ENCODE measurements around the gene CDH23.

Gene CDH23

DNA sequence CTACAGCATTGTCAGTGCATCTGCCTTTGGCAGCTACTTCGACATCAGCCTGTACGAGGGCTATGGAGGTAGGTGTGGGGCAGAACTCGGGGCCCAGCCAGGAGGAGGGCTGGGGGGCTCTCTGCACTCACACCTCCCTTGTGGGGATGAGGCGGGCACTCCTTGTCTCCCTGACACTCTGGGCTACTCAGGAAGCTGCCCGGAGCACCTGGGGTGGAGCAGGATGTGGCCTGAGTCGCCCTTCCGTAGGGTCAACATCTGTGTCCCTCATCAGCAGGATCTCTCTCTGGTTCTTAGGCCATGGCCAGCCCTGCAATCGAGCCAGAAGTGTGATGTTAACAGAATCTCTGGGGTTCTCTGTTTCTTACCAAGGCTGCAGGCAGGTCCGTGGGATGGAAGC, 282.7 kb downstream of the CDH23 start:
- in situ Hi-C loops (cut with HindIII; ENCODE audit: low sequenced_read_pairs): no loop called here

DNA sequence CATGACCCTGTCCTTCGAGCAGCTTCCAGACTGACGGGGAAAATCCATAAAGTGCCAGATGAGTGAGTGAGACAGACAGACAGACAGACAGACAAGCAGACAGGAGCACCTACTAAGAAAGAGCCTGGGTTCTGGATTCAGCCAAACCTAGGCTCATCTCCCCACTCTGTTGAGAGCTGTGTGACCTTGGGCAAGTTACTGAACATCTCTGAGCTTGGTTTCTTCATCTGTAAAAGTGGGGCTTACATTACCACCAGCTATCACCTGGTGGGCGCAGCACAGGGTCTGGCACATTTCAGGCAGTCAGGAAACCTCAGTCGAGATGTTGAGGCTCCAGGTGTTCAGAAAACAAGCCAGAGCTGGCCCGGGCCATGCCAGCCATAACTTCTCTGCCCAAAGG, 285.3 kb downstream of the CDH23 start:
- no peak for DNase-seq (ENCODE audit: low read depth)
- no peak overlapping the region for H3K4me3 ChIP-seq (ENCODE audit: low read depth, low read length)
- in situ Hi-C loops (cut with HindIII; ENCODE audit: low sequenced_read_pairs): no loop called here
- TF ChIP-seq, protein P1, sequence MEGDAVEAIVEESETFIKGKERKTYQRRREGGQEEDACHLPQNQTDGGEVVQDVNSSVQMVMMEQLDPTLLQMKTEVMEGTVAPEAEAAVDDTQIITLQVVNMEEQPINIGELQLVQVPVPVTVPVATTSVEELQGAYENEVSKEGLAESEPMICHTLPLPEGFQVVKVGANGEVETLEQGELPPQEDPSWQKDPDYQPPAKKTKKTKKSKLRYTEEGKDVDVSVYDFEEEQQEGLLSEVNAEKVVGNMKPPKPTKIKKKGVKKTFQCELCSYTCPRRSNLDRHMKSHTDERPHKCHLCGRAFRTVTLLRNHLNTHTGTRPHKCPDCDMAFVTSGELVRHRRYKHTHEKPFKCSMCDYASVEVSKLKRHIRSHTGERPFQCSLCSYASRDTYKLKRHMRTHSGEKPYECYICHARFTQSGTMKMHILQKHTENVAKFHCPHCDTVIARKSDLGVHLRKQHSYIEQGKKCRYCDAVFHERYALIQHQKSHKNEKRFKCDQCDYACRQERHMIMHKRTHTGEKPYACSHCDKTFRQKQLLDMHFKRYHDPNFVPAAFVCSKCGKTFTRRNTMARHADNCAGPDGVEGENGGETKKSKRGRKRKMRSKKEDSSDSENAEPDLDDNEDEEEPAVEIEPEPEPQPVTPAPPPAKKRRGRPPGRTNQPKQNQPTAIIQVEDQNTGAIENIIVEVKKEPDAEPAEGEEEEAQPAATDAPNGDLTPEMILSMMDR (IDR thresholded peaks at IDR 0.05; ENCODE audit: low read depth, low read length, missing control alignments): no peak

More for the DNA sequence above, 282.7 kb downstream of the CDH23 start:
- no peak for DNase-seq (ENCODE audit: low read depth)
- H3K4me3 ChIP-seq (ENCODE audit: low read depth, low read length): no peak overlapping the region
- TF ChIP-seq, protein P1 (IDR thresholded peaks at IDR 0.05; ENCODE audit: low read depth, low read length, missing control alignments): no peak

DNA sequence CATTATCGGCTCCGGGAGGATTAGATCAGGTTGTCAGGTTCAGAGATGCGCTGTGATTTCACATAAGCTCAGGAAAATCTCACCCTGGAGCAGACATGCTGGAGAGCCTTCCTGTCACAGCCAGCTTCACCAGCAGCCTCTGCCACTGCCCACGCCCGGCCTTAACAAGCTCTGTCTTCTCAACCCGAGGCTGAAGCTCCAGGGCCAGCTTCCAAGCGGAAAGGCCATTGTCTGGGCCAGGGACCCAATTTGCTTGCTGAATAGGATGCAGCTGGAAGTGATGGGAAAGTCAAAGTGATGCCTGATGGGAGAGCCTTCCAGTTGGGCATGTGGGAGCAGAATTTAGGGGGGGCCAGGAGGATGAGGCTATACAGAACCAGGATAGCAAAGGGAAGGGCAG, 286.6 kb downstream of the CDH23 start:
- TF ChIP-seq, protein P1 (IDR thresholded peaks at IDR 0.05; ENCODE audit: low read depth, low read length, missing control alignments): no peak
- in situ Hi-C loops (cut with HindIII; ENCODE audit: low sequenced_read_pairs): no loop called here
- no peak overlapping the region for H3K4me3 ChIP-seq (ENCODE audit: low read depth, low read length)
- no peak for DNase-seq (ENCODE audit: low read depth)

DNA sequence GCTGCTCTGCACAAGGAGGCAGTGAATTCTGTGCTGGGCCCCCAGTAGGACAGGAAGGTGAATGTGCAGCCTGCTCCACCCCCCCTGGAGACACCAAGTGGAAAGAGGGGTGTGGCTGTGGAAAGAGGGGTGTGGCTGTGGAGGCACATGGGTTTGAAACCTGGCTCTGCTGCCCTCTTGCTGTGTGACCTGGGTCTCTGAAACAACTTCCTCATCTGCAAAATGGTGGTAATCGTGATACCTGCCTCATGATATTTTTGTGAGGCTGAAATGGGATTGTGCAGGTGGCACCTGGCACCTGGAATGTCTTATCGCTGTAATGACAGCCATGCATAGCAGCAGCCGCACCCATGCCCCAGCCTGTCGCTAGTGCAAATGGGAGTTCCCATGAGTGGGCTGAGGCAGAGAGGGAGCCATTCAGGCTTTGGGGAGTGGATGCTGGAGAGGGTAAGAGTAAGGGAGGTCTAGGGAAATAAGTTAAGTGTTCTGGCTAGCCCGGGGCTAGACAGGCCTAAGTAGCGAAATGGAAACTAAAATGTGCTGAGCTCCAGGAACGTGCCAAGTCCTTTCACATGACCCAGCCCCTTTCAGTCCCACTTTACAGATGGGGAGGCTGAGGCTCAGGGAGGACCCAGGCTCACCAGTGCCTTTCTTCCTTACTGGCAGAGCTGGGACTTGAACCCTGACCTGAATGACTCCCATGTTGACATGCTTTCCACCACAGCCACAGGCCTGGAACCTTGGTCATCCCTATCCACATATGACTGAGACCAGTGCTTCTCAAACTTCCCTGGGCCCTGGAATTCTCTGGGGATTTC, 287.8 kb downstream of the CDH23 start:
- no peak overlapping the region for H3K4me3 ChIP-seq (ENCODE audit: low read depth, low read length)
- in situ Hi-C loops (cut with HindIII; ENCODE audit: low sequenced_read_pairs): no loop called here
- no peak for DNase-seq (ENCODE audit: low read depth)
- TF ChIP-seq, protein P1 (IDR thresholded peaks at IDR 0.05; ENCODE audit: low read depth, low read length, missing control alignments): no peak

DNA sequence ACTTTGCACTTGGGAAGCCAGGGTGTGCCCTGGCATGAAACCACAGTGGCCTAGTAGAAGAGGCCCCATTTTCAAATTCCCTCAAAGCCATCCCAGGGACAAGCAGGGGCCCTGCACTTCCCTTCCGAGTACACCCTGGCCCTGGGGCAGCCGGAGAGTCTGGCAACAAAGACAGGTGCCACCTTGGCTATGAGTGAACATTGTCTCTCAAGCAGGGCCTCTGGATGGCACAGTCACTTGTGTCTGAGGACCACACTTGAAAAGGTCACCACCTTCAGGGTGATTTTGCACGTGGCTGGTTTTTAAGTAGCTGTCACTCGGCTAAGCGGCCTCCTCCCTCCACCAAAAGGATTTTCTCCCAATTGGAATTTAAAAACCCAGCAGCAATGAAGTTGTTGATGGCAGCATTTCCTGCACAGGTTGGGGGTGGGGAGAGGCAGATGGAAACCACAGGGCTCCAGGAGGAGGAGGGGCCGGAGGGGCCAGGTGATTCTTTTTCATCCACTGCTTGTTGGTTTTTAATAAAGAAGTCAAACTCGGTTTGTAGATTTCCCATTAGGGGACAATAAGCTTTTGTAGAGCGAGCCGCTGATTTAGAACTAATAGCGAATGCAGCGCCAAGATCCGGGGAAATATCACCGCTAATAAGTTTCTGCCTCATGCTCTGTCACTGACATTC, 289.0 kb downstream of the CDH23 start:
- no peak for DNase-seq (ENCODE audit: low read depth)
- TF ChIP-seq, protein P1 (IDR thresholded peaks at IDR 0.05; ENCODE audit: low read depth, low read length, missing control alignments): no peak
- in situ Hi-C loops (cut with HindIII; ENCODE audit: low sequenced_read_pairs): no loop called here
- H3K4me3 ChIP-seq (ENCODE audit: low read depth, low read length): no peak overlapping the region

DNA sequence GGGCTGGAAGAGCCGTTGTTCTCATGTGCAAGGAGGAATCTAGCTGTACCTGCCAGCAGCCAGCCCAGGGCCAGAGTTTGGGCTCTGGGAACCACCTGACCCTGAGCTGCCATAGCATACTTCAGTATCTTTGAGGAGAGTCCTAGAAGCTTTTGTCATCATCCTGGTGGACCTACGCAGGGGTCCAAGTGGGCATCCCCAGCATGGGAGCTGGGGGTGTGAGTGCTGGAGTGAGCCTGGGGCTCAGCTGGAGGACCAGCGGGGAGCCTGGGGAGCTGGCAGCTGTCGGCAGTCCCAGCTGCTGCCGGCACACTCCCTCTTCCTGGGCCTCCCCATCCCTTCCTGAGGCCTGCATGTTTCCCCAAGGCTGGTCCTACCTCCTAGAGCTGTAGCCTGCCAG, 290.4 kb downstream of the CDH23 start:
- TF ChIP-seq, protein P1 (IDR thresholded peaks at IDR 0.05; ENCODE audit: low read depth, low read length, missing control alignments): no peak
- in situ Hi-C loops (cut with HindIII; ENCODE audit: low sequenced_read_pairs): no loop called here
- H3K4me3 ChIP-seq (ENCODE audit: low read depth, low read length): no peak overlapping the region
- no peak for DNase-seq (ENCODE audit: low read depth)

All from astrocyte of the cerebellum (primary cell).